HG03159 (cell line): Measurements from ENCODE around the gene USP10.
A peak's percentile ranks its signal among the peaks of the same experiment; 100 is the strongest.
"Not testable (repeated sequence)": the region's sequence is repeated elsewhere in the genome, so short reads cannot be mapped to it uniquely, and the experiment has no call there.

Source experiments
- ATAC-seq: cut with Tn5 transposase; IDR thresholded peaks from one replicate; pipeline ENCODE4 v1.9.1; 2021; ENCODE audit warnings: mild to moderate bottlenecking, moderate library complexity; ENCODE audit not compliant: unreplicated experiment

USP10 gene

DNA sequence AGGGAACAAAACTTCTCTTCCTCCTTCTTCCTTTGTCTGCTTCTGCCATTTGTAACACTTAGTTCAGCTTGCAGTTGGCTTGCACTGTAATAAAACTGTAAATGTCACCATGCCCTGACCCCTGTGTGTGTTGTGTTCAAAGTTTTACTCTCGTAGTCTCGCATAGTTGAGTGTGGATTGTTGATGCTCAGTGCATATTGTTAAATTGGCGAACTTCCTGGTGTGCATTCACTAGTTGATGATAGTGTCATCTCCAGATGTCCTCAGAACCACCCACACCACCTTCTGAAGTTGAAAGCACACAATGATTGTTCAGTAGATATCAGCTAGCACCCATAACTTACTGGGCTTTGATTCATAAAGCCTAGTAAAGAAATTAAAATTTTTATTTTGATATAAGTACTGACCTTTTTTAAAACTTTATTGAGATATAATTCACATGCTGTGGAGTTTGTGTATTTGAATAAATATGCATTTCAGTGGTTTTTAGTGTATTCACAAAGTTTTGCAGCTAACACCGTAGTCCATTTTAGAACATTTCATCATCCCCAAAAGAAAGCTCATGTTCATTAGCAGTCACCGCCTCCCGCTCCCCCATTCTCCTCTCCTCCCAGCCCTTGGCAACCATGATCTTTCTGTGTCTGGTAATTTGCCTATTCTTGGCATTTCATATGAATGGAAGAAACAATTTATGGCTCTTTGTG lies 25.0 kb downstream of the USP10 start:
- no peak for ATAC-seq

DNA sequence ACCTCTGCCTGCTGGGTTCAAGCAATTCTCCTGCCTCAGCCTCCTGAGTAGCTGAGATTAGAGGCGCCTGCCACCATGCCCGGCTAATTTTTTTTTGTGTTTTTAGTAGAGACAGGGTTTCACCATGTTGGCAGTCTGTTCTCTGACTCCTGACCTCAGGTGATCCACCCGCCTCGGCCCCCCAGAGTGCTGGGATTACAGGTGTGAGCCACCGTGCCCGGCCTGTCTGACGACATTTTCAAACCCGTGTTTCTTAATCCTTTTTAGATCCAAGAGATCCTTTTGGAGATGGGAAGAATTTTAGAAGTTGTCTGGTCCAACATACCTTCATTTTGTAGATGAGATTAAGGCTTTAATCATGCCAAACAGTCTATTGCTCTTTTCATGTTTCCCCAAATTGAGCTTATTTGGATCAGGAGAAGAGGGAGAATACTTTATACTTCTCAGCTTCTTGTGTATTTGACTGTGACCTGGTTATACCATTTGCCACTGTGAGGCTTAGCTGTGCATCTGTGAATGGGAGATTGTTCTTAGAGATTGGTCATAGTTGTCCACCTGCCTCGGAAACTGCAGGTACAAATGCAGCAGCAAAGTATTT lies 25.8 kb downstream of the USP10 start:
- no peak for ATAC-seq

DNA sequence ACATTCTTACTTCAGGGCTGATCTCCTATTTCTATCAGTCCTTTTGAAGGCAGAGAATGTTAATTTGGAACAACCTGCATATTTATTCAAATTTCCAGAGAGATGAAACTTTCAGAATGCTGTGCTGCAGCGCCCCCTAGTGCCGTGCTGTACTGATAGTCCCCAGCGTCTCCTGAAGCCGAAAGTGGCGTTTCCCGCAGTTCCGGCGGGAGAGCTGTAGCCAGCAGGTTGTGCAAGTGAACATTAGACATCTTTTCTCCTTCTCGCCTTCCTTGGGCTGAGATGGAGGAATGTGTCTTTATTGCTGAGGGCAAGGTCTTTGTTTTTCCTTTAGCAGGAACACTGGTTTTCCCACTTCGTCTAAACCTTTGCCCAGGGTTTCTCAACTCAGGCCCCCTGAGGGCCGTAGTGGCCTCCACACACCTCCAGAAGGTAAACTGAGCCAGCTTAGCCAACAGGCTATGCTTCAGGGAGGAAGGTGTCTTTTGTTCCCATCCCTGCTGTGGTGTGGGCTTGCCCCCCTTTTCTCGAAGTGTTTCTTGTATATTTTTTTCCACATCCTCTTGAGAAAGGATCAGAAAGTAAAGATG lies 26.4 kb downstream of the USP10 start:
- no peak for ATAC-seq

DNA sequence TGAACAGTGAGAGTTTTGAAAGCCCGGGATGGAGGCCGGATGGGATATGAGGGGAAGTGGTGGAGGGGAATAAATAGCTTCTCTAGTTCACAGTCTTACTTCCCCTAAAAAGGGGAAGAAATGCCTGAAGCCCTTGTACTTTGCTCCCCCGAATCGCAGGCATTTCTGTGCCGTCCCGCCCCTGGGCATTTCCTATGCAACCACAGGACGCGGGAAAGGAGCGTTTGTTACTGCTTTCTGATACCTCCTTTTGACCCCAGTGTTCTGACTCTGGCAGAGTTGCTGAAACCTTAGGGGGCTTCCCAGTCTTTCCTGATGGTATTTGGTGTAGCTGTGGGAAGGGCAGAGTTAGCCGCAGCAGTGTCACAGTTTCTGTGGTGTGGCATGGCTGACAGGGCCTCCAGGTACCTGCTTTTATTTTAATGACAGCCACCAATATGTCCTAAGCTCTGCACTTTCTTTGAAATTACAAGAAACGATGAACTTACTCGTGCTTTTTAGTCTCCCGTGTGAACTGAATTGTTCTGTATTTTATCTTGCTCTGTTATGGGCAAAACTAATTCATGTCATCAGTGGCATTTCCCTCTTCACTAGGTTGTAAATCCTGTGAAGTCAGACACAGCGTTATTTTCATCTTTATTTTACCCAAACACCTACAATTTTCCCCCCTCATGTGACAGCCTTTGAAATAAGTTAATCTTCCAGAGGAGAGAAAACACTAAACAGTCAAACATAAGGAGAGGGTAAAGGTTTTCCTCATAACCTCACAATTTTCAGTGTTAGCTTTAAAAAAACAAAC lies 27.1 kb downstream of the USP10 start:
- no peak for ATAC-seq

DNA sequence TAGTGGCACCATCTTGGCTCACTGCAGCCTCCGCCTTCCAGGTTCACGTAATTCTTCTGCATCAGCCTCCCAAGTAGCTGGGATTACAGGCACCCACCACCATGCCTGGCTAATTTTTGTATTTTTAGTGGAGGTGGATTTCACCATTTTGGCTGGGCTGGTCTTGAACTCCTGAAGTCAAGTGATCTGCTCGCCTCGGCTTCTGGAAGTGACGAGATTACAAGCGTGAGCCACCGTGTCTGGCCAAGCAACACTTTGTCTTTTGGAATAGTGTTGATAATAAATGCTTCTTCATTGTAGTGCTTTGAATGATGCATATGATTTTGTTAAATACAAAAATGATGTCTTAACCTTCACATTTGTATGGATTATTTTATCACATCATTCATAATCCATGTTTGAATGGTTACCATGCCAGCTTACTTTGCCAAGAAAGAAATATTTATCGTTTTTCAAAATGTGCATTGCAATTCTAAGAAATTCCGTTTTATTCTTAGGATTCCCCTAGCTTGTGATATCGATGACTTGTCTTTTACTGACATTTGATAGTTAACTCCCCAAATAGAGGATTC lies 29.1 kb downstream of the USP10 start:
- no peak for ATAC-seq

DNA sequence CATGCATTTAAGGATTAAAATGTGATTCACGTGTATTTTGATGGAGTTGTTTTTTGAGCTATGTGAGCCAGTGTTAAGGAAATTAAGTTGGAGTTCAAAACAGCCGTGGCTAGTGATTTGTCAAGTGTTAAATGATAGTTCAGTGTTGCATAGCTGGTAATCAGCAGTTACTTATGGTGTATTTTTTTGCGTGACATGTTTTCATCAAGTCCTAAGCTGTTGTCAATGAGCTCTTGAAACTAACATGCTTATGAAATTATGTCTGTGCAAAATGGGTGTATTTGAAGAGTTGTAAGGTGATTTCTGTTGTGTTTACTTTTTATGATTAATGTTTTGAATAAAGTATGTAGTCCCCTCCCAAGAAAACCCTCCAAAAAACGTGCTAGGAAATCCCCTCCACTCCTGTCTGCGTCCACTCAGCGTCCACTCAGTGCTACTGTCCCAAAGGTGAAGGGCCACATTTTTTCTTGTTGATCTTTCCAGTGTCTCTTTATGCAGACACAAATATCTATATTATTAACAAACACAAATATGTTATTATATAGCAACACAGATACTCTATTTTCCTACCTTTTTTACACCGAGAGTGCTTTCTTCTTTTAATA lies 30.0 kb downstream of the USP10 start:
- ATAC-seq: no peak

DNA sequence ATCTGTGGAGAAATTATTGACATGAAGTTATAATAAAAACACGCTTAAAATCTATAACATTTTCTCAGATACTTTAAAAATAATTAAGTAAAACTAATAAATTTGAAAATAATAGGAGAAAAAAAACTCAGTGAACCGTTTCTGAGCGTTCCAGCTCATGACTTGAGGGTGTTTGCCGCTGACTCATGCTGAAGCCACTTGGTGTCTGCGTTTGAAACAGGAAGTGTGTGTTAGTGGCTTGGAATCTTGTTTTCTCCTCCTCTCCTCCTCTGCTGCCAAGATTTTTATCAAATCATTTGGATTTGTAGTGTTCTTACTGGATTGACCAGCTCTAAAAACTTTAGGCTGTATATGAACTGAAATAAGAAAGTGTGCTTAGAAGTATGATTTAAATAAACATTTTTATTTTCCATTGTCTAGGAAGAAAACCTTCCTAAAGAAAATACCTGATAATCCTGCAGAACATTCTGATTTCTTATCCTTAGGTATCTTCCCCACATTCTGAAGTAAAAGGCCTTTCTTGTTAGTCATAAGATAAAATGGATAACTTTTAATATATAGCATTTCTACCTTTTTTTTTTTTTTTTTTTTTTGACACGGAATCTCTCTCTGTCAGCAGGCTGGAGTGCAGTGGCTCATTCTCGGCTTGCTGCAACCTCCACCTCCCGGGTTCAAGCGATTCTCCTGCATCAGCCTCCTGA lies 30.8 kb downstream of the USP10 start:
- peak; percentile 61 for ATAC-seq

DNA sequence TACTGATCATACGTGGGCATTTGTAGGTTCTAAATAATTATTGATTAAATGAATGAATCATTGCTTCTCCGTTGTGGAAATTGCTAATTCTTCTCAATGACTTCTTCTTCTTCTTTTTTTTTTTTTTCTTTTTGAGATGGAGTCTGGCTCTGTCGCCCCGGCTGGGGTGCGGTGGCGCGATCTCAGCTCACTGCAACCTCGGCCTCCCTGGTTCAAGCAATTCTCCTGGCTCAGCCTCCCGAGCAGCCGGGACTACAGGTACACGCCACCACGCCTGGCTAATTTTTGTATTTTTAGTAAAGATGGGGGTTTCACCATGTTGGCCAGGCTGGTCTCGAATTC lies 32.5 kb downstream of the USP10 start:
- ATAC-seq: not testable (repeated sequence)

DNA sequence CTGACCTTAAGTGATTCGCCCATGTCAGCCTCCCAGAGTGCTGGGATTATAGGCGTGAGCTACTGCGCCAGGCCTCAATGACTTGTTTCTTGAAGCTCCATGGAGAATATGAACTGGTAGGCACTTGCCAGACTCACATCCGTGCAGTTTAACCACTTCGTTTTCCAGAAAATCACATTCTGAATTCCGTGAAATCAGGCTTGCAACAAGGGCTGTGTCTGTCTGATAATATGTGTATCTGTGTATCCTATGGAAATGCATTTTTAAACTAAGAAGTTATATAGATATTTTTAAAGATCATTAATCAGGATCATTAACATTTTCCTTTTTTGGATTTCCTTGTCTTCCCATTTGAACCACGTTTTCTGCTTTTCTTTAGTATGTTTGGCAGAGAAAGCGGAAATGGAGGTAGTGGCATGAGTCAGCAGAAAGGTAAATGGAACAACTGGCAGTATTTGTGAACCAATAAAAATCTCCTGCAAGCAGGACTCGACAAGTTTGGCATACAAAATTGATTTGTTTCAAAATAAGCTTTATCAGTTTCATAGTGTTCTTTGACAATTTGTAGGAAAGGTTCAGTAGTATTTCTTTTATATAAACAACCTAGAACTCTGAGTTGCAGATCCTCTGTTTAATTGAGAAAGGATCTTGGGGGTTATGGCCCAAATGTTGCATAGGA lies 33.0 kb downstream of the USP10 start:
- no peak for ATAC-seq

DNA sequence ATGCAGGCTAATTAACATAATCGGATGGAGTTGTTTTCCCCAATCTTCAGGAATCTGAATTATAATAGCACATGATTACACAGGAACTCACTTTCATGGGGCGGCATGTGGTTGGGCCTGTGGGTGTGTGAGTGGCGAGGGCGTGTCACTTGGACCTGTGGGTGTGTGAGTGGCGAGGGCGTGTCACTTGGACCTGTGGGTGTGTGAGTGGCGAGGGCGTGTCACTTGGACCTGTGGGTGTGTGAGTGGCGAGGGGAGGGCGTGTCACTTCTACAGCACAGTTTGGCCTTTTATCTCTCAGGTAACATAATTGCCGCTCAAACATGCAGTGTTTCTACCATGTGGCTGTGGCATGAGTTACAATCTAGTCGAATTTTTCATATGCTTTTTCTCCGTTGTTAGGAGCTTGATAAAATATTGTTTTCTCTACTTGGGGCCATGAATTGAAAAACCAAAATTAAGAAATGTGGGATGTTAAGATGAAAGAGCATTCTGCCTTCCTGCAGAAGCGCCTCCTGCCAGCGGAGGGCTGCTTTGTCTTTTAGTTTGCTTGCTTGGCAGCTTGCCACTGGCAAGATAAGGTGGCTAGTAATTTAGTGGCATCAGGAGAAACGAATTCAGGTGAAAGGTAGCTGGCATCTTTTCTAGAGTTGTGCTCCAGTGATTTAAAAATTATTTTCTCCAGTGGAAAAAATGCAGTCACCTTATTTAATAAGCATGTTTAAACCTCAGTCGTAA lies 36.2 kb downstream of the USP10 start:
- no peak for ATAC-seq

DNA sequence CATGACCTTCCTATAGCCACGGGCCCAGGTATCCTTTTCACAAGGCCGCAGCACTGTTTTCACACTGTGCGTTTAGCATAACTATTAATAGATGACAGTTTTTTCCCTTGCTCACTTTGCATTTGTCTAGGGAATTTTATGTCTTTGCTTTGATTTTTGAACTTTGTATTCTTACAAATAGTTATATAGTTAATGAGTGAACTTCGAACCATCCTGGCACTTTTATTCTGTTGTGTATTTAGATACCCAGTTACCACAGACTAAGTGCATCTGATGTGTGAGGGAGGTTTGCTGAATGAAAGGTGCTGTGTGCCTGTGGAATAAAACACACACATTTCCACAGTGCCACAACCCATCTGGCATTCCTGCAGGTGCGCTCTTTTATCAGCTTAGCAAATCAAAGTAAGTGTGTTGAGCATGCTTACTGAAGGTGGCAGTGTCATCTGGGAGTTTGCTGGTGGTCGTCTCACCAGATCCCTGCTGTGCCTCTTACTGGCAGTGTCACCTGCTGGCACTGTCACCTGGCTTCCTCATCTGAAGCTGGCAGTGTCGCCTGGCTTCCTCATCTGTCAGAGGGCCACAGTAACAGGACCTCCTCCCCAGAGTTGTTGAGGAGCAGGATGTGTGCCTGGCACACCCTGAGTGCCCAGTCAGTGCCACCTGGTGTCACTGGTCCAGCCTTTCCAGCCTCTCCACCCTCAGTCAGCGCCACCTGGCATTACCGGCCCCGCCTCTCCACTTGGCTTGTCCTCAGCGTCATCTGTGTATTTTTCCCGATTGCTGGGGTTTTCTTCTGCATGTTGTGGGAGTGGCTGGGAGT lies 37.6 kb downstream of the USP10 start:
- no peak for ATAC-seq

DNA sequence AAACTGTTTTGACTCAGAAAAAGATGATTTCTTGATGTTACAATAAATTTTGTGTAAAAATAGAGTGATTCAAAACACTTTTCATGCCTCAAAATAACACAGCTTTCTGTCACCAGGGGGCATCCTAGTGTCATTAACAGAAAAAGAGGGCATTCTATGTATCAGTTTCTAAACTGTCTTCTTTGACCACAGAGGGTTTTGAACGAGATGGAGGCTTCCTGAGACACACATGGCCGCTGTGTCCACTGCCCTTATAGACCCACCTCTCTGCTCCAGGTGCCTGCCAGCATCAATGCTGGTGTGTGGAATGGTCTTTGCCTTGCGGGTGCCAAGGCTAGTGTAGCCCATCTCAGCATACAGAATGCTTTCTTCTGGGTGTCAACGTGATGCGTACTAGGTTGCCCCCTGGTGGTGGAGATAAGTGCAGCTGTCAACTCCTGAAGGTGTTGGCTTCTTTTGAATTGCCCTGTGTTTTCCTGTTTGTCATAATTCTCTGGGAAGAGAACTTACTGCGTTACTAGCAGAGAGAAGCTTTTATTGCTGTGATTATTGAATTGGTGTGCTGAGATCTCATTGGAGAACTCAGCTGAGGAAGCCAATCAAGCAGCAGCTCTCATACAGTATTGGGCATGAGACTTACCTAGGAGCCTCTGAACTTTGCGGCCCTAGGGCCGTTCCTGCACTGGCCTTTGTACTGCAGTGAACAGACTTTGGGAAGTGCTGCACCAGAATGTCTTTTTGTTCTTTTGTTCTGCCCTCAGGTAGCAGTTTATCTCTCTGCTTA lies 38.6 kb downstream of the USP10 start:
- peak; percentile 64 for ATAC-seq

DNA sequence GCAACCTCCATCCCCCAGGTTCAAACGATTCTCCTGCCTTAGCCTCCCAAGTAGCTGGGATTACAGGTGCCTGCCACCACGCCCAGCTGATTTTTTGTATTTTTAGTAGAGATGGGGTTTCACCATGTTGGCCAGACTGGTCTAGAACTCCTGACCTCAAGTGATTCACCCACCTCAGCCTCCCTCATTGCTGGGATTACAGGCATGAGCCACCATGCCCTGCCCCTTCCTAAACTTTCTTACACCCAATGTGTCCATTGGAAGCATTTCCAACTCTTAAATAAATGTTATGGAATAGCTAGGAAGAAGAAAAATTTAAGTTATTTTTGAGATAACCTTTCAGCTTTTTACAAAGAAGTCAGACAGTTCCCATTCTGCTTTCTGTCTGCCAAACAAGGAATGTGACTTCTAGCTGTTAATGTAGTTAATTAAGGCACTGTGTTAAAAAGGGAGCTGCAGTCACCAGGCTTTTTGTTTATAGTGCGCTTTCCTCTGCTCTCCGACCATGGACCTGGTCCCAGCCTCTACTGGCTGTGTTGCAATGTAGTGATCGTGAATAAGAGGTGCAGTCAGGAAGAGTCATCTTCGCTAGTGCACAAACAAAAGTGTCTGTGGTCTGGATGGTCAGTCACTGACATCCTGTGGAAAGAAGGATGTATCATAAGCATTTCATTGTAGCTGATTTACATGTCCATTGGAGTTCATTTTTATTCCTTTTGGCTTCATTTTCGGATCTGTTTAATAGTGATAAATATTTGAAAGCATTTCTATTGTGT lies 39.7 kb downstream of the USP10 start:
- ATAC-seq: no peak

DNA sequence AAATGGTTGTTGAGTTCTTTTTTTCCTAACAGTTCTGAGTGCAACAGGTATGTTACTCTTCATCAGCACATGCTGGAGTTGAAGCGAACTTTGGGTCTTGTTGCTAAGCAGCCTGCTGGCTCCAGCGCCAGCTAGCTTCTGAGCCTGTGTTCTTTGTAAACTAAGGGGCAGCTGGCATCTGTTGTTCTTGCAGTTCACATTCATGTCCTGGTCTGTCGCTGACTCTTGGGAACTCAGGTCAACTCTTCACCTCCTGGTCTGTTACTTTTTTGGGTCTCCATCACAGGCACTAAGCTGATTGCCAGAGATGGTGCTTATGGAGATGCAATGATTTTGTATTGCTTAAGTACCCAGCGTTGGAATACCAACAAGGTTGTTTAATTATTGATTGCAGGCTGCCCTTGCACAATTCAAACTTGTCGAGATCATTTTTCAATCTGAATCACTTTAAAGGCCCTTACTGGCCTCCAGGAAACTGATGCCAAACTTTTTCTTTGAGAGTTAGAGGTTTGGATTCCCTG lies 40.9 kb downstream of the USP10 start:
- ATAC-seq: no peak

DNA sequence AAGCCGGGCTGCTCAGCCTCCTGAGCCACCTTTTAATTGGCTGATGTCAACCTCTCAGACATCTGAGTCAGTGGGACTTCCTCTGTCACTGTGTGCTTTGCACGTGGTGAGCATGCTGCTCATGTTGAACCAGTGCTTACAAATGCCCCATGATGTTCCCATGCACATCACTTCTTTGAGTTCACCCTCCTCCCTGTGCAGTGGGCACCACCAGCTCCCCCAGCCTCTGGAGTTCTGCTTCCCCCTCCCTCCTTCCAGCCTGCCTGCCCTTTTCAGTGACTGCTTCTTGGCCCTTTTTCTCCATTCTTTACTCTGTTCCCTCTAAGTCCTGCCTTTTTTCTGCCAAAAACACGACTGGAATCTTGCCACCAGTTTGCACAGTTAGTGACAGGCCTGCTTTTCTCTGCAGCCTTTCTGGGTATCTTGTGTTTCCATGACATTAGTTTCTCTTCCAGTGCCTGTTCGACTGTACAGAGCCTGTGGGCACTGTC lies 41.6 kb downstream of the USP10 start:
- no peak for ATAC-seq

DNA sequence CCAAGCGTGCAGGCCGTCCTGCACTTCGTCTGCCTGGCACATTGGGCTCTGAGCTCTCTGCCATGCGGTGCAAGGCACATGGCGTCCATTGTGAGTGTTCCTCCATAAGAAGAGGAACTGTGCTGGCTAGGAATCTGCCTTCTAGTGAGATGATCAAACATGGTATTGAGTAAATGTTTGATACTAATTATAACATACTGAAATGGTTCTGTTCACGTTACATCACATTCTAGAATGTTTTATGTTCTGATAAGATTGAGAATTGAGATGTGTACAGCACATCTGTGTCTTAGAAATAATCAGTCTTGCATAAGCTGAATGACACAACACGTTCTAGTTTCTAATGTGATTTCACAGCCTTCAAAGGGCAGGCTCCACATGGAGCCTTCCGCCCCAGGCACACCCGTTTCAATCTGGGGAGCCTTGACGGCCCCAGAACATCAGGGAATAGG lies 42.9 kb downstream of the USP10 start:
- no peak for ATAC-seq
